HEK293 (cell line): Measurements from ENCODE around the gene DLL4.

Experiments used
- GLI2 ChIP-seq: fragments of 450-650 bp; formaldehyde crosslinking; IDR thresholded peaks from 2 replicates; pipeline ENCODE4; 2017; ENCODE audit warnings: missing biosample characterization, missing genetic modification characterization, low read depth, borderline replicate concordance
- GLIS2 ChIP-seq: fragments of 450-650 bp; formaldehyde crosslinking; IDR thresholded peaks from 2 replicates; pipeline ENCODE4 v1.5.1; 2016; ENCODE audit warnings: missing biosample characterization, missing genetic modification characterization
- REPIN1 ChIP-seq: fragments of 450-650 bp; formaldehyde crosslinking; IDR thresholded peaks from 2 replicates; pipeline ENCODE4 v1.5.1; 2017; ENCODE audit warnings: missing biosample characterization, missing genetic modification characterization, low read depth
- SCRT2 ChIP-seq: fragments of 450-650 bp; formaldehyde crosslinking; IDR thresholded peaks from 2 replicates; pipeline ENCODE4 v1.5.1; 2016; ENCODE audit warnings: missing biosample characterization, missing genetic modification characterization
- ZBTB48 ChIP-seq: fragments of 450-650 bp; formaldehyde crosslinking; IDR thresholded peaks from 2 replicates; pipeline ENCODE4 v1.5.1; 2016; ENCODE audit warnings: missing biosample characterization, missing genetic modification characterization
- ZBTB8A ChIP-seq: fragments of 450-650 bp; formaldehyde crosslinking; IDR thresholded peaks from 2 replicates; pipeline ENCODE4 v1.5.1; 2016; ENCODE audit warnings: missing biosample characterization, missing genetic modification characterization
- ZFHX2 ChIP-seq: fragments of 450-650 bp; formaldehyde crosslinking; conservative IDR thresholded peaks from 2 replicates; pipeline ENCODE4 v1.5.1; 2016; ENCODE audit warnings: missing biosample characterization, missing genetic modification characterization
- ZNF10 ChIP-seq: fragments of 450-650 bp; formaldehyde crosslinking; IDR thresholded peaks from 2 replicates; pipeline ENCODE4 v1.5.1; 2017; ENCODE audit warnings: missing biosample characterization, missing genetic modification characterization
- ZNF112 ChIP-seq: fragments of 450-650 bp; formaldehyde crosslinking; IDR thresholded peaks from 2 replicates; pipeline ENCODE4 v1.5.0; 2017; ENCODE audit warnings: missing biosample characterization, missing genetic modification characterization
- ZNF174 ChIP-seq: fragments of 450-650 bp; formaldehyde crosslinking; IDR thresholded peaks from 2 replicates; pipeline ENCODE4 v1.5.0; 2017; ENCODE audit warnings: missing biosample characterization, mild to moderate bottlenecking, missing genetic modification characterization
- ZNF175 ChIP-seq: fragments of 450-650 bp; formaldehyde crosslinking; IDR thresholded peaks from 2 replicates; pipeline ENCODE4 v1.5.1; 2016; ENCODE audit warnings: missing biosample characterization, missing genetic modification characterization
- ZNF223 ChIP-seq: fragments of 450-650 bp; formaldehyde crosslinking; IDR thresholded peaks from 2 replicates; pipeline ENCODE4 v1.5.1; 2016; ENCODE audit warnings: missing biosample characterization, missing genetic modification characterization
- ZNF266 ChIP-seq: fragments of 450-650 bp; formaldehyde crosslinking; IDR thresholded peaks from 2 replicates; pipeline ENCODE4 v1.5.1; 2016; ENCODE audit warnings: missing biosample characterization, missing genetic modification characterization, low read depth
- ZNF302 ChIP-seq: fragments of 450-650 bp; formaldehyde crosslinking; IDR thresholded peaks from 2 replicates; pipeline ENCODE4 v1.5.1; 2016; ENCODE audit warnings: missing biosample characterization, missing genetic modification characterization, low read depth
- ZNF311 ChIP-seq: fragments of 450-650 bp; formaldehyde crosslinking; IDR thresholded peaks from 2 replicates; pipeline ENCODE4 v1.5.1; 2017; ENCODE audit warnings: missing biosample characterization, missing genetic modification characterization, borderline replicate concordance
- ZNF335 ChIP-seq: fragments of 450-650 bp; formaldehyde crosslinking; conservative IDR thresholded peaks from 2 replicates; pipeline ENCODE4 v1.5.1; 2016; ENCODE audit warnings: missing biosample characterization, missing genetic modification characterization
- ZNF350 ChIP-seq: fragments of 450-650 bp; formaldehyde crosslinking; IDR thresholded peaks from 2 replicates; pipeline ENCODE4 v1.5.0; 2017; ENCODE audit warnings: missing biosample characterization, mild to moderate bottlenecking, missing genetic modification characterization
- ZNF354C ChIP-seq: fragments of 450-650 bp; formaldehyde crosslinking; IDR thresholded peaks from 2 replicates; pipeline ENCODE4 v1.5.1; 2016; ENCODE audit warnings: missing biosample characterization, missing genetic modification characterization, low read depth, borderline replicate concordance
- ZNF423 ChIP-seq: fragments of 450-650 bp; formaldehyde crosslinking; IDR thresholded peaks from 2 replicates; pipeline ENCODE4 v1.5.1; 2016; ENCODE audit warnings: missing biosample characterization, missing genetic modification characterization
- ZNF473 ChIP-seq: fragments of 450-650 bp; formaldehyde crosslinking; IDR thresholded peaks from 2 replicates; pipeline ENCODE4 v1.5.1; 2017; ENCODE audit warnings: missing biosample characterization, missing genetic modification characterization
- ZNF544 ChIP-seq: fragments of 450-650 bp; formaldehyde crosslinking; IDR thresholded peaks from 2 replicates; pipeline ENCODE4 v1.5.0; 2017; ENCODE audit warnings: missing biosample characterization, missing genetic modification characterization
- ZNF549 ChIP-seq: fragments of 450-650 bp; IDR thresholded peaks from 2 replicates; pipeline ENCODE4 v1.5.1; 2018; ENCODE audit warnings: missing biosample characterization, missing genetic modification characterization, mild to moderate bottlenecking, inconsistent platforms, moderate library complexity
- ZNF558 ChIP-seq: fragments of 450-650 bp; formaldehyde crosslinking; IDR thresholded peaks from 2 replicates; pipeline ENCODE4 v1.5.1; 2016; ENCODE audit warnings: missing biosample characterization, missing genetic modification characterization
- ZNF571 ChIP-seq: fragments of 450-650 bp; formaldehyde crosslinking; IDR thresholded peaks from 2 replicates; pipeline ENCODE4 v1.5.0; 2017; ENCODE audit warnings: missing biosample characterization, missing genetic modification characterization
- ZNF585B ChIP-seq: fragments of 450-650 bp; formaldehyde crosslinking; IDR thresholded peaks from 2 replicates; pipeline ENCODE4 v1.5.1; 2016; ENCODE audit warnings: missing biosample characterization, missing genetic modification characterization
- ZNF624 ChIP-seq: fragments of 450-650 bp; formaldehyde crosslinking; IDR thresholded peaks from 2 replicates; pipeline ENCODE4 v1.5.1; 2017; ENCODE audit warnings: missing biosample characterization, missing genetic modification characterization
- ZNF677 ChIP-seq: fragments of 450-650 bp; IDR thresholded peaks from 2 replicates; pipeline ENCODE4 v1.5.0; 2018; ENCODE audit warnings: missing biosample characterization, mild to moderate bottlenecking, missing genetic modification characterization, moderate library complexity
- ZNF707 ChIP-seq: fragments of 450-650 bp; formaldehyde crosslinking; IDR thresholded peaks from 2 replicates; pipeline ENCODE4 v1.5.1; 2016; ENCODE audit warnings: missing biosample characterization, missing genetic modification characterization
- ZNF785 ChIP-seq: fragments of 450-650 bp; formaldehyde crosslinking; IDR thresholded peaks from 2 replicates; pipeline ENCODE4 v1.5.1; 2016; ENCODE audit warnings: missing biosample characterization, missing genetic modification characterization
- ZNF791 ChIP-seq: fragments of 450-650 bp; formaldehyde crosslinking; IDR thresholded peaks from 2 replicates; pipeline ENCODE4 v1.5.1; 2016; ENCODE audit warnings: missing biosample characterization, missing genetic modification characterization
- ZNF843 ChIP-seq: fragments of 450-650 bp; formaldehyde crosslinking; IDR thresholded peaks from 2 replicates; pipeline ENCODE4 v1.5.1; 2016; ENCODE audit warnings: missing biosample characterization, missing genetic modification characterization
- ZSCAN30 ChIP-seq: fragments of 450-650 bp; IDR thresholded peaks from 2 replicates; pipeline ENCODE4 v1.5.1; 2018; ENCODE audit warnings: missing biosample characterization, mild to moderate bottlenecking, missing genetic modification characterization, moderate library complexity
- TF ChIP-seq, protein P1 (sequence below): fragments of 450-650 bp; formaldehyde crosslinking; IDR thresholded peaks from 2 replicates; pipeline ENCODE4 v1.5.1; 2016; ENCODE audit warnings: missing biosample characterization, missing genetic modification characterization
- TF ChIP-seq, protein P2 (sequence below): fragments of 450-650 bp; formaldehyde crosslinking; IDR thresholded peaks from 2 replicates; pipeline ENCODE4 v1.5.1; 2016; ENCODE audit warnings: missing biosample characterization, missing genetic modification characterization, low read depth
- TF ChIP-seq, protein P3 (sequence below): fragments of 450-650 bp; formaldehyde crosslinking; IDR thresholded peaks from 2 replicates; pipeline ENCODE4 v1.5.1; 2016; ENCODE audit warnings: missing biosample characterization, missing genetic modification characterization
- TF ChIP-seq, protein P4 (sequence below): fragments of 450-650 bp; formaldehyde crosslinking; IDR thresholded peaks from 2 replicates; pipeline ENCODE4 v1.5.1; 2017; ENCODE audit warnings: missing biosample characterization, missing genetic modification characterization

Gene DLL4

DNA sequence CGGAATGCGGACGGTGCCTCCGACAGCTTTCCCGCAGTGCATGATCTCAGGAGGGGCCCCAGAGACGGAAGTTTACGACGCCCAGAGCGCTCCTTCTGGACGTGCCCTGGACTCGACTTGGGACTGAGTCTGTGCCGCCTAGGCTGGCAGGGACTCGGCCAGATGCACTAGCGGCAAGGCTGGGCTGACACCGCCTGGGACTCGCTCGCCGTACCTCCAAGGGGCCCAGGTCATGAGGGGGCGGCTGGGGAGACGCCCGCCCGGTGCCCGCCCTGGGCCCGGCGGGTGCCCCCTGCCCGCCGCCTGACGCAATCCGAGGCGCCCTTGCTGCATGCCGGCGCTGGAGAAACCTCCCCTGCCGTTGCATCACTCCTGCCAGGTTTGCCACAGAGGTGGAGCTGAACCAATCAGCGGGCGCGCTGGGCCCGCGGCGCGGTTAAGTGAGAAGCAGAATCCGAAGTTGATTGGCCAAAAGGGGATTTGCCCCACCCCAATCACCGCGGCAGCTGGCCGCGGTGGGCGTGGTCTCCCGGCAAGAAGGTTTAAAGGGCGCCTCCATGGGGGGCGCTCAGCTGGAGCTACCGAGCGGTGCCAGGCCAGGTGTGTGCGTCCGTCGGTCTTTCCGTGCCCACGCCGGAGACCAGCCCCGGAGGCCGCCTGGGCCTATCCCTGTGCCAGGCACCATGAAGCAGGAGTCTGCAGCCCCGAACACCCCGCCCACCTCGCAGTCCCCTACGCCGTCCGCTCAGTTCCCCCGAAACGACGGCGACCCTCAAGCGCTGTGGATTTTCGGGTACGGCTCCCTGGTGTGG lies 24.0 kb downstream of the DLL4 start, which contains the start of gene CHAC1 (continued):
- TF ChIP-seq ZNF423 (tag by site-specific recombination) (peak; percentile 78), GLIS2 (tag by site-specific recombination) (peak; percentile 91), ZNF677 (tag by site-specific recombination) (no peak), ZNF843 (tag by site-specific recombination) (no peak), ZNF335 (tag by site-specific recombination) (peak; percentile 83), ZNF302 (tag by site-specific recombination) (no peak), ZNF544 (tag by site-specific recombination) (no peak), ZNF350 (tag by site-specific recombination) (no peak), ZNF571 (tag by site-specific recombination) (no peak), ZNF354C (tag by site-specific recombination) (no peak), ZNF223 (no peak), SCRT2 (no peak), ZNF112 (tag by site-specific recombination) (no peak), ZBTB8A (tag by site-specific recombination) (peak; percentile 100), ZNF558 (tag by site-specific recombination) (no peak), ZNF785 (tag by site-specific recombination) (0 out of 2 replicates have a peak, but pooled peaks have one; percentile 25), ZNF791 (tag by site-specific recombination) (no peak), ZFHX2 (tag by site-specific recombination) (peak; percentile 70), ZNF473 (tag by site-specific recombination) (no peak), ZNF175 (tag by site-specific recombination) (no peak), ZNF585B (no peak), ZNF10 (tag by site-specific recombination) (no peak), GLI2 (tag by site-specific recombination) (no peak), ZSCAN30 (peak; percentile 81), ZNF311 (tag by site-specific recombination) (no peak), ZNF549 (no peak), ZBTB48 (peak; percentile 90), REPIN1 (tag by site-specific recombination) (no peak), ZNF707 (tag by site-specific recombination) (no peak), ZNF174 (no peak), ZNF624 (no peak), ZNF266 (tag by site-specific recombination) (no peak)
- TF ChIP-seq, protein P1, sequence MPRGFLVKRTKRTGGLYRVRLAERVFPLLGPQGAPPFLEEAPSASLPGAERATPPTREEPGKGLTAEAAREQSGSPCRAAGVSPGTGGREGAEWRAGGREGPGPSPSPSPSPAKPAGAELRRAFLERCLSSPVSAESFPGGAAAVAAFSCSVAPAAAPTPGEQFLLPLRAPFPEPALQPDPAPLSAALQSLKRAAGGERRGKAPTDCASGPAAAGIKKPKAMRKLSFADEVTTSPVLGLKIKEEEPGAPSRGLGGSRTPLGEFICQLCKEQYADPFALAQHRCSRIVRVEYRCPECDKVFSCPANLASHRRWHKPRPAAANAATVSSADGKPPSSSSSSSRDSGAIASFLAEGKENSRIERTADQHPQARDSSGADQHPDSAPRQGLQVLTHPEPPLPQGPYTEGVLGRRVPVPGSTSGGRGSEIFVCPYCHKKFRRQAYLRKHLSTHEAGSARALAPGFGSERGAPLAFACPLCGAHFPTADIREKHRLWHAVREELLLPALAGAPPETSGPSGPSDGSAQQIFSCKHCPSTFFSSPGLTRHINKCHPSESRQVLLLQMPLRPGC (tag by site-specific recombination), result peak; percentile 44; the same call in 1 of the 2 replicates
- TF ChIP-seq, protein P2, sequence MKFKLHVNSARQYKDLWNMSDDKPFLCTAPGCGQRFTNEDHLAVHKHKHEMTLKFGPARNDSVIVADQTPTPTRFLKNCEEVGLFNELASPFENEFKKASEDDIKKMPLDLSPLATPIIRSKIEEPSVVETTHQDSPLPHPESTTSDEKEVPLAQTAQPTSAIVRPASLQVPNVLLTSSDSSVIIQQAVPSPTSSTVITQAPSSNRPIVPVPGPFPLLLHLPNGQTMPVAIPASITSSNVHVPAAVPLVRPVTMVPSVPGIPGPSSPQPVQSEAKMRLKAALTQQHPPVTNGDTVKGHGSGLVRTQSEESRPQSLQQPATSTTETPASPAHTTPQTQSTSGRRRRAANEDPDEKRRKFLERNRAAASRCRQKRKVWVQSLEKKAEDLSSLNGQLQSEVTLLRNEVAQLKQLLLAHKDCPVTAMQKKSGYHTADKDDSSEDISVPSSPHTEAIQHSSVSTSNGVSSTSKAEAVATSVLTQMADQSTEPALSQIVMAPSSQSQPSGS (tag by site-specific recombination), result no peak
- TF ChIP-seq, protein P3, sequence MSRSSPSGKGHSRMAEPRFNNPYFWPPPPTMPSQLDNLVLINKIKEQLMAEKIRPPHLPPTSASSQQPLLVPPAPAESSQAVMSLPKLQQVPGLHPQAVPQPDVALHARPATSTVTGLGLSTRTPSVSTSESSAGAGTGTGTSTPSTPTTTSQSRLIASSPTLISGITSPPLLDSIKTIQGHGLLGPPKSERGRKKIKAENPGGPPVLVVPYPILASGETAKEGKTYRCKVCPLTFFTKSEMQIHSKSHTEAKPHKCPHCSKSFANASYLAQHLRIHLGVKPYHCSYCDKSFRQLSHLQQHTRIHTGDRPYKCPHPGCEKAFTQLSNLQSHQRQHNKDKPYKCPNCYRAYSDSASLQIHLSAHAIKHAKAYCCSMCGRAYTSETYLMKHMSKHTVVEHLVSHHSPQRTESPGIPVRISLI, result no peak
- TF ChIP-seq, protein P4, sequence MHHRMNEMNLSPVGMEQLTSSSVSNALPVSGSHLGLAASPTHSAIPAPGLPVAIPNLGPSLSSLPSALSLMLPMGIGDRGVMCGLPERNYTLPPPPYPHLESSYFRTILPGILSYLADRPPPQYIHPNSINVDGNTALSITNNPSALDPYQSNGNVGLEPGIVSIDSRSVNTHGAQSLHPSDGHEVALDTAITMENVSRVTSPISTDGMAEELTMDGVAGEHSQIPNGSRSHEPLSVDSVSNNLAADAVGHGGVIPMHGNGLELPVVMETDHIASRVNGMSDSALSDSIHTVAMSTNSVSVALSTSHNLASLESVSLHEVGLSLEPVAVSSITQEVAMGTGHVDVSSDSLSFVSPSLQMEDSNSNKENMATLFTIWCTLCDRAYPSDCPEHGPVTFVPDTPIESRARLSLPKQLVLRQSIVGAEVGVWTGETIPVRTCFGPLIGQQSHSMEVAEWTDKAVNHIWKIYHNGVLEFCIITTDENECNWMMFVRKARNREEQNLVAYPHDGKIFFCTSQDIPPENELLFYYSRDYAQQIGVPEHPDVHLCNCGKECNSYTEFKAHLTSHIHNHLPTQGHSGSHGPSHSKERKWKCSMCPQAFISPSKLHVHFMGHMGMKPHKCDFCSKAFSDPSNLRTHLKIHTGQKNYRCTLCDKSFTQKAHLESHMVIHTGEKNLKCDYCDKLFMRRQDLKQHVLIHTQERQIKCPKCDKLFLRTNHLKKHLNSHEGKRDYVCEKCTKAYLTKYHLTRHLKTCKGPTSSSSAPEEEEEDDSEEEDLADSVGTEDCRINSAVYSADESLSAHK (tag by site-specific recombination), result no peak
